ENCODE data around the gene OR1L6. TPM values are rescaled to one million over a fixed set of nuclear protein-coding genes. Genes with fewer than 3 reads are reported as not detected.

Gene OR1L6
- total RNA-seq: not detected
- long read RNA-seq: 0 reads

DNA sequence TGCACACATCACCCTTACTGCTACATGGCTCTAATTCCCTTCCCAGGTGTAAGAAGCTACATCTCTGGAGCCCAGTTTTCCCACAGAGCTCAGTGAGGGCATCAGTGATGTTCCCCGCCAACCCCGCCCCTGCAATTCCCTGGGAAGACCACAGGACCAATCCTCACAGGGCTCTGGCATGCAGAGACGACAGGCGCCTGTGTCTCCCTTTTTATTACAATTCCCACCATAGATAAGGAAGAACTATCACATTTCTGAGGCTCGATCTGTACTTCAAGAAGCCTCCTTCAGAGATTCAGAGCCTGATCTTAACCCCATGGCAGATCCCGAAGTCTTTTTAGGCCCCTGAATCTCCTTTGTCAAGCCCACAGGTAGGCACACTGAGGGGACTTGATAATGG lies at the start of gene OR1L6:
Gene OR1L6 (plus strand): TSS at position 301 of the 400 bp plus-strand sequence. CDS start 7,545 bp downstream, outside the sequence.
- DNase-seq (ENCODE audit: low spot score): no peak

DNA sequence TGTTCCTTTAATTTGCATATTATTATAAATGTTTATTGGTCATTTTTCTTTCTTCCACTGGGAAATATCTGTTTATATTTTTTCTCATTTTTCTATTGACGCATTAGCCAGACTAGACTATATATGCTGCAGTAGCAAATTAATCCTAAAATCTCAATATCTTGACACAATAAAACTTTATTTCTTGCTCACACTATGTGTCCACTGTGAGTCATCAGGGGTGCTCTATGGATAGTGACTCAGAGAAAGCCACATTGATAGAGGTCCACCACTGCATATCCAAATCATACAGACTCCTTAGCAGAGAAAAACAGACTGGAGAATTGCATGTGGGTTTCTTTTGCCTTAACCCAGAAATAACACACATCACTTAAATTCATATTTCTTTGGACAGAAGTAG lies 46.4 kb upstream of the OR1L6 start:
- no peak for DNase-seq (ENCODE audit: low spot score)

DNA sequence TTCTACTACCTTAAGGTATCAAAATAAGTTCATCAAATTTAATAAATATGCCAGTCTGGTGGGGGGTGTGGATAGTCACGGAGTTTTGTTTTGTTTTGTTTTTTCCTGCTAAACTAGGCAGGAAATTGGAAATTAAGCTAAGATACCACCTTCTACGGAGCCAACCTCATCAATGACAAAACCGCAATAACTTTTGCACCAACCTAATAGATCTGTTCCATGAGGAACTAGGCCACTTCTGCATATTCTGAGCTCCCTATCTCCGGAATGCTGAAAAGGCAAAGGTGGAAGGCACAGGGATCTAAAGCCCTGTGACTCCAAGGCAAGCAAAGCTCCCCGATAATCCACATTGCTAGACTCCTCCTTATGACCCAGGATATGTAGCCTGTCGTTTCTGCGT lies 24.1 kb upstream of the OR1L6 start:
- no peak for DNase-seq (ENCODE audit: low spot score)

GRCh38 chr9:122719218-122719617 lies 22.9 kb upstream of the OR1L6 start:
- DNase-seq (ENCODE audit: low spot score): no peak

- no peak for DNase-seq (ENCODE audit: low spot score)
These were observed 18.4 kb upstream of the OR1L6 start, which contains the start of gene OR1L4 for GRCh38 chr9:122723690-122724089. OR1L4 (plus strand) TSS chr9:122723990; CDS start chr9:122723990, 0 bp downstream.

GRCh38 chr9:122754825-122755224 lies 12.7 kb downstream of the OR1L6 start:
- DNase-seq (ENCODE audit: low spot score): no peak

DNA sequence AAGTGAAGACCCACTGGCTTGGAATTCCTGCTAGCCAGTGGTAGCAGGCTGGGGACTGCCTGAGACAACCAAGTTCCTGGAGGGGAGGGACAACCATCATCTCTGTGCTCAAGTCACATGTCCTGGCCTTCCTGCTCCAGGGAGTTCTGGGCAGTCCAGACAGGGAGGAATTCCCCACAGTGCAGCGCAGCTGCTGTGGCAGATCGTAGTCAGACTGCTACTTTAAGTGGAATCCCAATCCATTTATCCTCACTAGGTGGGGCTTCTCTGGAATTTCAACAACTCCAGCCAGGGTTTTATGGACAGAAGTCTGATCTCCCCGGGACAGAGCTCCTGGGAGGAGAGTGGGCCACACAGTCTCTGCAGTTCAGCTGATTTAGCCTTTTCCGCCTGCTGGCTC lies 25.7 kb downstream of the OR1L6 start:
- DNase-seq (ENCODE audit: low spot score): no peak

GRCh38 chr9:122777052-122777451 lies 34.9 kb downstream of the OR1L6 start:
- DNase-seq (ENCODE audit: low spot score): no peak

DNA sequence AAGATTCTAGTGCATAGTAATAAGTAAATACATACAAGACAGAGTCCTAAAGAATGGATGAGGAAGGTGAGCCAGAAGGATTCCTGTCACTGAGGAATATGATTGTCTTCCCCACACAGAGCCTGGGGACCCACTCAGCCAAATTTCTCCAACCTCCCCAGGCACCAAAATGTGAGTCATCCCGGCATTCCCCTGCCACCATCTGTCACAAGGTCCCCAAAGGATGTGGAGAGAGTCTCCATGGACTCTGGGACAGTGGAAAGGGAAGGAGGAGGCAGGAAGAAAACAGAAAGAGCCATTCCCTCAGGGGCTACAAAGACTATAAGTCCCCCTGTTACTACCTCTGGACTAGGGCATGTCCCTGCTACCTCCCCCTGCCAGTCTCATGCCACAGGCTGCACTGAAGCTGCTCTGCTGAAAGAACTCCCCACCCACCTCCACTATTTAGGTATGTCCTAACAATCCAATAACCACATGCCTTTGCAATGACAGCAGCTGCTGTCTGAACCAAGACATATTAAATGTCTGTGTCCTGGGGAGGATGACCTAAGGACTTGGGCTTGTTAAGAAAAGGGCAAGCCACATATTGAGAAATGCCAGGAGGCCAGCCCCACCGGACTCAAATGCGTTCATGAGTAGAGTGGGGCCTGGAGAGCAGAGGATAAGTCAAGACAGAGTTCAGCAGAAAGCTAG lies 36.0 kb downstream of the OR1L6 start:
- DNase-seq (ENCODE audit: low spot score): no peak

DNA sequence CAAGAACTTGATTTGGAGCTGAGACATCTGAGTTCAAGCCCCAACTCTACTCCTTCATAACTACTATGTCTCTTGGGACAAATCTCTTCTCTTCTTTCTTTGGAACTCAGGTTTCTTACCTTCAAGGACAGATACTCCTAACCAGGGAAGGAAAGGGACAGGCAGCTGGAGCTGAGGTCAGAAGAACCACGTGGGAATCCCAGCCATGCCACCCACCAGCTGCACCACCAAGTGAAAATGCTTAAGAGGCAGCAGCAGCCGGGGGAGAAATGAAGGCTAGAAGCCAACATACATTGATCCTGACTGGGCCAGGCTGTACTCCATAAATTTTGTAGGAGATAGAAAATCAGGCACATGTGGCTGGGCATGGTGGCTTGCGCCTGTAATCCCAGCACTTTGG lies 37.1 kb downstream of the OR1L6 start:
- DNase-seq (ENCODE audit: low spot score): no peak

DNA sequence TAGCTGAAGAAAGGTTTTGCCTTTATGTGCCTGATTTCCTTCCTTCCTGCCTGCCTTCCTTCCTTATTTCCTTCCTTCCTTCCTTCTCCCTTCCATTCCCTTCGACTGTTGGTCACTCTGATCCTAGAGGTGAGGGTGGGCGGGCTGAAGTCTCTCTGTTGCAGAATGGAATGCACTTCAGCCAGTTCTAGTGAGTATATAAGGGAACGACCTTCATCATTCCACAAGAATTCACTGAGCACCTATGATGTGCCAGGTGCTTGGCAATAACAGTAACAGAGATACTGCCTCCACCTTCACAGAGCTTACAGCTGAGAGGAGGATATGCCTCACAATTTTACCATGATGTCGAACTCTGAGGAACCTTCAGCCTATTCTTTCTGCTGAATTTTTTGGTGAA lies 37.9 kb downstream of the OR1L6 start:
- DNase-seq (ENCODE audit: low spot score): no peak

GRCh38 chr9:122781671-122782070 lies 39.6 kb downstream of the OR1L6 start:
- DNase-seq (ENCODE audit: low spot score): no peak

DNA sequence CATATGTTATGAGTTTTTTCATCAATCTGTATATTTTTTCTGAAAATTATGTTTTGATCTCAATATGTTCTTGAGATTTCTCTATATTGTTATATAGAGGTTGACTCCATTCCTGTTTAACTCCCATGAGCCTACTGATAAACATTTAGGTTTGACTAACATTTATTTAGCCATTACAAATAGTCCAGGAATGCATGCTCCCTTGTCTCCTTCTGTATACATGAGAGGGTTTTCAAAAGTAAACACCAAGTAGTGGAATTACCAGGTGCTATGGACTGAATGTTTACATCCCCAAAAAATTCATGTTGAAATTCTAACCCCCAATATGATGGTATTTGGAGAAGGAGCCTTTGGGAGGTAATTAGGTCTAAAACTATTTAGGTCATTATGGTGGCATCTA lies 43.2 kb downstream of the OR1L6 start:
- no peak for DNase-seq (ENCODE audit: low spot score)

DNA sequence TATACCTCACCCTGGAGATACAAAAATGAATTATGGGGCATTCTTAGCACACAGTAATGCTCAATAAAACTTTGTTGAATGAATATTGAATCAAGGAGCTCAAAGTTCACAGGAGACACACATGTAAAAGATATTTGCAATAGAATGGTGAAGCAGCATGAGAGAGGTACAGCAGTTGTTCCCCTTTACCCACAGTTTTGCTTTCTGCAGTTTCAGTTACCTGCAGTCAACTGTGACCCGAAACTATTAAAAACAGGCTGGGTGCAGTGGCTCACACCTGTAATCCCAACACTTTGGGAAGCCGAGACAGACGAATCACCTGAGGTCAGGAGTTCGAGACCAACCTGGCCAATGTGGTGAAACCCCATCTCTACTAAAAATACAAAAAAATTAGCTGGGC lies 44.2 kb downstream of the OR1L6 start:
- no peak for DNase-seq (ENCODE audit: low spot score)

DNA sequence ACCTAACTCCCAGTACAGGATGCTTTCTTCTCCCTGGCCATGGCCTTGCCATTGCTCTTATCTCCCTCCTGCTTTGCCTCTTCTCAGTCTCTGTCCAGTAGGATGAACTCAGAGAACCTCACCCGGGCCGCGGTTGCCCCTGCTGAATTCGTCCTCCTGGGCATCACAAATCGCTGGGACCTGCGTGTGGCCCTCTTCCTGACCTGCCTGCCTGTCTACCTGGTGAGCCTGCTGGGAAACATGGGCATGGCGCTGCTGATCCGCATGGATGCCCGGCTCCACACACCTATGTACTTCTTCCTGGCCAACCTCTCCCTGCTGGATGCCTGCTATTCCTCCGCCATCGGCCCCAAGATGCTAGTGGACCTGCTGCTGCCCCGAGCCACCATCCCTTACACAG lies 46.7 kb downstream of the OR1L6 start, which contains the start of gene OR5C1:
Gene OR5C1 (plus strand): TSS at position 103 of the 400 bp plus-strand sequence. CDS start 0 bp downstream, at position 103.
- no peak for DNase-seq (ENCODE audit: low spot score)

DNA sequence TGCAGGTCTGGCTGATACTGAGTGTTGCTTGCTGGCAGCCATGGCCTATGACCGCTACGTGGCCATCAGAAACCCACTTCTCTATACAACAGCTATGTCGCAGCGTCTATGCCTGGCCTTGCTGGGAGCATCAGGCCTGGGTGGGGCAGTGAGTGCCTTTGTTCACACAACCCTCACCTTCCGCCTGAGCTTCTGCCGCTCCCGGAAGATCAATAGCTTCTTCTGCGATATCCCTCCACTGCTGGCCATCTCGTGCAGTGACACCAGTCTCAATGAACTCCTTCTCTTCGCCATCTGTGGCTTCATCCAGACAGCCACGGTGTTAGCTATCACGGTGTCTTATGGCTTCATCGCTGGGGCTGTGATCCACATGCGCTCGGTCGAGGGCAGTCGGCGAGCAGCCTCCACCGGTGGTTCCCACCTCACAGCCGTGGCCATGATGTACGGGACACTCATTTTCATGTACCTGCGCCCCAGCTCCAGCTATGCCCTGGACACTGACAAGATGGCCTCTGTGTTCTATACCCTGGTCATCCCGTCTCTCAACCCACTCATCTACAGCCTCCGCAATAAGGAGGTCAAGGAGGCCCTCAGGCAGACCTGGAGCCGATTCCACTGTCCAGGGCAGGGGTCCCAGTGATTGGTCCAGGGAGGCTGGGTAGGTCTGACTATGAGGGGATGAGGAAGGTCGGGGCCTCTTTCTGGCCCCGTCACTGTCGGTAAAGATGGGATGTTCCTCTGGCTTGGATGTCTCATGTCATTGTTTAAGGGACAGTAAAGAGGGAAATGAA lies 47.3 kb downstream of the OR1L6 start:
- no peak for DNase-seq (ENCODE audit: low spot score)

GRCh38 chr9:122791872-122792669 lies 50.0 kb downstream of the OR1L6 start:
- DNase-seq (ENCODE audit: low spot score): no peak

DNA sequence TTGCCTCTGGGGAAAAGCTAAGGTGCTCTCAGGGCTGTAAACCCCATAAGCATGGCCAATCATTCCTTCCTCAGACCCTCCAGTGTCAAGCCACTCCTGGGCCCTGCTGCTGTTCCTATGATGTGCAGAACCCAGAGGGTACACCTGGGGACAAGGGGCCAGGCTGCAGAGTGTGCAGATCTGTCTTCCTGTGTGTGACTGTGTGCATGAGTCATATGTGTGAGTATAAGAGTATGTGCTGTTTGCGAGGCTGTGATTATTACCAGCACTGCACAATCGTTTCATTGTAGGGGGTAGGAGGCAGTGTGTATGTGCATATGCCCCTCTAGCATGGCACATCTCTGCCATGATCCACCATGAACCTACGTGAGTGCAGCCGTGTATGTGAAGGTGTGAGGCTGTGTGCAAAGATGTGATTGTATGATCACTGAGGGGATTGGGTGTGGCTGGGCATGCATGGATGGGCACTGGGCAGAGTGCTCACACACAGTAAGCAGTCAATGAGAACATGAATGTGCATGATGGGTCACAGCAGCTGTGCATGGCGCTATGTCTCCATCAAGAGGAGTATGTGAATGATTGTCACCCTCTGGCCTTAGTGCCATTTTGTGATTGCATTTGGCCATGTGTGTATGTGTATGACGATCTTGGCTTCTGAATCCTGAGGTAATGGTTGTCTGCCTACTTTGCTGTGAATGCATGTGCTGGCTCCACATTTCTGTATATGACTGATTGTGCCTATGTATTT lies 55.4 kb downstream of the OR1L6 start:
- no peak for DNase-seq (ENCODE audit: low spot score)

Data from mesenteric fat pad (tissue), 1 donor.